HEK293 (cell line): ENCODE data around the gene CFAP300.

Experiments
- CTCF ChIP-seq: fragments of 450-650 bp; formaldehyde crosslinking; IDR thresholded peaks from 2 replicates; pipeline ENCODE4 v1.5.1; 2016; ENCODE audit warnings: missing biosample characterization, missing genetic modification characterization
- PATZ1 ChIP-seq: fragments of 450-650 bp; formaldehyde crosslinking; IDR thresholded peaks from 2 replicates; pipeline ENCODE4 v1.5.1; 2016; ENCODE audit warnings: missing biosample characterization, missing genetic modification characterization
- SP3 ChIP-seq: fragments of 450-650 bp; formaldehyde crosslinking; IDR thresholded peaks from 2 replicates; pipeline ENCODE4 v1.5.1; 2016; ENCODE audit warnings: missing biosample characterization, missing genetic modification characterization
- ZNF121 ChIP-seq: fragments of 450-650 bp; formaldehyde crosslinking; IDR thresholded peaks from 2 replicates; pipeline ENCODE4 v1.5.1; 2016; ENCODE audit warnings: missing biosample characterization, missing genetic modification characterization
- ZNF140 ChIP-seq: fragments of 450-650 bp; formaldehyde crosslinking; IDR thresholded peaks from 2 replicates; pipeline ENCODE4 v1.5.1; 2016; ENCODE audit warnings: missing biosample characterization, missing genetic modification characterization
- ZNF398 ChIP-seq: fragments of 450-650 bp; formaldehyde crosslinking; IDR thresholded peaks from 2 replicates; pipeline ENCODE4 v1.5.1; 2017; ENCODE audit warnings: missing biosample characterization, missing genetic modification characterization
- ZNF488 ChIP-seq: fragments of 450-650 bp; formaldehyde crosslinking; IDR thresholded peaks from 2 replicates; pipeline ENCODE4 v1.5.1; 2016; ENCODE audit warnings: missing biosample characterization, missing genetic modification characterization
- ZNF654 ChIP-seq: fragments of 450-650 bp; formaldehyde crosslinking; IDR thresholded peaks from 2 replicates; pipeline ENCODE4 v1.5.1; 2016; ENCODE audit warnings: low read depth, missing biosample characterization, missing genetic modification characterization

- no peak for TF ChIP-seq PATZ1 (tag by site-specific recombination)
- no peak for TF ChIP-seq ZNF488 (tag by site-specific recombination)
- TF ChIP-seq CTCF, result no peak
- TF ChIP-seq ZNF140 (tag by site-specific recombination), result no peak
- no peak for TF ChIP-seq ZNF398 (tag by site-specific recombination)
- no peak for TF ChIP-seq SP3 (tag by site-specific recombination)
- TF ChIP-seq ZNF121 (tag by site-specific recombination), result no peak
- no peak for TF ChIP-seq ZNF654
These were observed 17.1 kb downstream of the CFAP300 start for GRCh38 chr11:102064316-102064715.
